GM12891 (cell line): ENCODE results near the gene DPM2.

Source experiments
- DNase-seq: peaks from one replicate; pipeline ENCODE4 v3.0.0; 2011; ENCODE audit warnings: low spot score; ENCODE audit not compliant: insufficient read length
- FAIRE-seq: peaks from 2 replicates; lab custom pipeline; 2011; peaks lifted over from hg19 to GRCh38; lab: Jason Lieb, UNC
- PAX5 ChIP-seq: IDR thresholded peaks from 2 replicates; pipeline ENCODE4 v1.6.1; 2011; ENCODE audit warnings: low read length, moderate library complexity, mild to moderate bottlenecking; ENCODE audit not compliant: insufficient read depth, severe bottlenecking
- POLR2A ChIP-seq: IDR thresholded peaks from 2 replicates; pipeline ENCODE4 v1.6.1; 2011; ENCODE audit warnings: low read depth, low read length, control low read depth
- POLR2AphosphoS5 ChIP-seq: IDR thresholded peaks from 2 replicates; pipeline ENCODE4 v1.6.1; 2011; ENCODE audit warnings: low read depth, low read length, control low read depth
- POU2F2 ChIP-seq: IDR thresholded peaks from 2 replicates; pipeline ENCODE4 v1.6.1; 2011; ENCODE audit warnings: low read depth, mild to moderate bottlenecking, control low read depth, low read length, moderate library complexity
- SPI1 ChIP-seq: IDR thresholded peaks from 2 replicates; pipeline ENCODE4 v1.6.1; 2011; ENCODE audit warnings: low read depth, low read length, control low read depth
- TAF1 ChIP-seq: IDR thresholded peaks from 2 replicates; pipeline ENCODE4 v1.6.1; 2011; ENCODE audit warnings: low read depth, low read length, control low read depth

DPM2 gene

GRCh38 chr9:127930231-127931091, 7.2 kb downstream of the DPM2 start, which contains the start of gene PIP5KL1:
TSS of gene PIP5KL1 (minus strand) at chr9:127930777. CDS start at chr9:127930752, 25 bp downstream.
- FAIRE-seq (peak; percentile 87), DNase-seq (peak; percentile 96)
- TF ChIP-seq POU2F2 (no peak), POLR2A (no peak), TAF1 (no peak), POLR2AphosphoS5 (no peak), PAX5 (no peak), SPI1 (no peak)

GRCh38 chr9:127929625-127929979, 8.1 kb downstream of the DPM2 start:
- FAIRE-seq (no peak), DNase-seq (no peak)
- TF ChIP-seq TAF1 (no peak), POLR2AphosphoS5 (no peak), POU2F2 (no peak), POLR2A (no peak), PAX5 (no peak), SPI1 (no peak)

DNA sequence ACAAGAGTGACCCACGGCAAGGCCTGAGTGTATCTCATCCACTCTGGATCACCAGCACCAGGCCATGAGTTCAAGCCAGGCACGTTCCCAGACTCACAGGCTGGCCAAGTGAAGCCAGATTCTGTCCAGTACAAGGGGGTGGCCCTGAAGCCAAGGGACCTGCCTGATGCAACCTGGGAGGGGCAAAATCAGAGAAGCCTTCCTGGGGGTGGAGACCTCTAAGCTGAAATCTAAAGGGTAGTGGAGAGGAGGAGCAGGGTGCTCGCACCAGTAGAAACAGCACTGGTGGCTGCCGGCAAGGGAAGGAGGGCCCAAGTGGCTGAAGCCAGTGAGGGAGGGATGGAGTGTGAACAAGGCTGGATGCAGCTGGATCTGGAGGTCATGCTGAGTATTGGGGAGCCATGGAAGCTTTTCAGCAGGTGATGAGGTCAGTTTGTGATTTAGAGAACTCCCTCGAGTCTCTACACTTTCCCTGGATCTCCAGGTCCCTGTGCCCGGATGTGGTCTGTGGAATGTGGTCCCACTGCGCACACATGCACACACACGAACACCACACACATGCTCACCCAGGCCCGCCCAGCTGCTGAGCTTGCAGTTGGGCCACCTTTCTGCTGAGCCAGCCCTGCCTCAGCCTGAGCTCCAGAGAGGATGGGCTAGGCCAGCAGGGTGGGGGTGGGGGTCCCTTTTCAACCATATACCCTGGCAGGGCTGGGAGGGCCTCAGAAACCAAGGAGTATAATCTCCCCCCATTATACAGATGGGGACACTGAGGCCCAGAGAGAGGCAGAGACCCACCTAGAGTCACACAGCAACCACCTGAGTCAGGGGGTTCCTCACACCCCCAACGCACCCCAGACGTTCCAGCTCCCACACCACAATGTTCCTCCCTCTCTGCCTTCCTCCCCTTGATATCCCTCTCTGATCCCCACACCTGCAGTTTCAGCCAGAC, 8.7 kb downstream of the DPM2 start:
- DNase-seq (no peak), FAIRE-seq (no peak)
- no peak for TF ChIP-seq SPI1
- TF ChIP-seq POU2F2, result no peak
- TF ChIP-seq POLR2AphosphoS5, result no peak
- no peak for TF ChIP-seq TAF1
- TF ChIP-seq PAX5, result no peak
- TF ChIP-seq POLR2A, result no peak

DNA sequence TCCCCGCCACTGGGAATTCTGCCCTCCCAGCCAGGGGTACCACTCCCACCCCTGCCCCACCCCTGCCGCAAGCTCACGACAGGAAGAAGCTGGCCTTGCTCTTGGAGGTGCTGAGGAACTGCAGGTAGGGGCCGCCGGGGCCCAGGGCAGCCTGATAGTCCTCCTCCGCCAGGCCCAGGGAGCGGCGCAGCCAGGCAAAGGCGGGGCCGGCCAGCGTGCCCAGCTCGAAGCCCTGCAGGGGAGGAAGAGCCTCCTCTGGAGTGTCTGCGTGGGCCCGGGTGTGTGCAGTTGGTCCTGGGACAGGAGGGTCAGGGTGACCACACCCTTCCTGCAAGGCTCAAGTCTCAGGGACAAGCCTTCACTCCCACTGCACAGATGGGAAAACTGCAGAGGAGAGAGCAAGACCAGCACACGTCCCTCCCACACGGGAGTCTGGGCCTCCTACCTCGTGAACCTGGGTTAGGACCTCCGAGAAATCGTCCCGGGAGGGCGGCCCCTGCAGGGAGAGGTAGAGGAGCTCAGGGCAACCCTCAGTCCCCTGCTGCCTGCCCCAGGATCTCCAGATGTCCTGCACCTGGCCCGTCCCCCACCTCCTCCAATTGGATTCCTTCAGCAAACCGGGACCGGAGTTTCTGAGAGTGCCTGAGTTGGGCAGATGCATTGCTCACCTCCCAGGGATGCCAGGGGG, 9.5 kb downstream of the DPM2 start:
- DNase-seq, result no peak
- no peak for TF ChIP-seq TAF1
- TF ChIP-seq PAX5, result no peak
- TF ChIP-seq POLR2A, result no peak
- no peak for TF ChIP-seq POLR2AphosphoS5
- no peak for TF ChIP-seq SPI1
- no peak for TF ChIP-seq POU2F2
- FAIRE-seq, result no peak

- DNase-seq (no peak), FAIRE-seq (no peak)
- TF ChIP-seq POLR2A (no peak), PAX5 (no peak), TAF1 (no peak), SPI1 (no peak), POLR2AphosphoS5 (no peak), POU2F2 (no peak)
Measured at GRCh38 chr9:127927201-127927987, 10.3 kb downstream of the DPM2 start.

DNA sequence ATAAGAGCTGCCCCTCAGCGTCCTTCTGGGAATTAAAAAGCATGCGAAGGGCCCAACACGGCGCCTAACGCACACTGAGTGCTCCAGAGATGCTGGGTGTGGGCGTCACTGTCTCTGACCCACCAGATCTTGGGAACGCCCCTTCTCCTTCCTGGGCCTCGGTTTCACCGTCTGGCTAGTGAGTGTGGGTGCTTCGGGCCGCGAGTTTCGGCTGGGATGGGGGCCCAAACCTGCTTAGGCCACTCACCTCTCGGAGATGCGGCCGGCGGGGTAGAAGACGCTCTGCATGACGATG, 10.8 kb downstream of the DPM2 start:
- DNase-seq, result no peak
- FAIRE-seq, result peak; percentile 5
- no peak for TF ChIP-seq POU2F2
- TF ChIP-seq SPI1, result no peak
- no peak for TF ChIP-seq POLR2A
- TF ChIP-seq PAX5, result no peak
- TF ChIP-seq TAF1, result no peak
- no peak for TF ChIP-seq POLR2AphosphoS5

DNA sequence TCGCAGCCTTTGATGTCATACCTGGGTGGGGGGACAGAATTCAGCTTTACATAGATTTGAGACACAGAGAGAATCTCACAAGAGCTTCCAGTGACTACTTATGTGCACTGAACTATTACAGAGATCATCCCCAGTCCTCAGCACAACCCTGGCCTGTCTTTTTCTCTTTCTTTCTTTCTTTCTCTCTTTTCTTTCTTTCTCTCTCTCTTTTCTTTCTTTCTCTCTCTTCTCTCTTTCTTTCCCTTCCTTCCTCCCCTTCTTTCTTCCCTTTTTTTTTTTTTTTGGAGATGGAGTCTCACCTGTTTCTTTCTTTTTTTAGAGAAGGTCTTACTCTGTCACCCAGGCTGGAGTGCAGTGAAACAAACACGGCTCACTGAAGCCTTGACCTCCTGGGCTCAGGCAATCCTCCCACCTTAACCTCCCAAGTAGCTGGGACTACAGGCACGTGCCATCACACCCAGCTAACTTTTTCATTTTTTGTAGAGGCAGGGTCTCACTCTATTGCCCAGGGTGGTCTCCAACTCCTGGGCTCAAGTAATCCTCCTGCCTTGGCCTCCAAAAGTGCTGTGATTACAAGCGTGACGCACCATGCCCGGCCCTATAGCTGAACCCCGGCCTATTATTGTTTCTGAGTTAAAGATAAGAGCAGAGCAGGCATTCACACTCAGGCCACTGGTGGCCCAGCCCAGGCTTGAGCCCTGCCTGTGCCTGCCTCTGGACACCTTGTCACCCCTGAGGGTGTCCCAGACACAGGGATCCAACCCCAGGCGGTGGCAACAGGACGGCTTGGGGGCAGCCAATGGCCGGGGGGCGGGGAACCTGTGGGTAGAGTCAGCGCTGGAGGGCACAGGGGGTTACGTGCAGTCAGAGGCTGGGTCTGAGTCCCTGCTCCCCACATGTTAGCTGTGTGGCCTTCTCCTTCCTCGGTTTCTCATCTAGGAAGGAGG, 11.4 kb downstream of the DPM2 start:
- no peak for FAIRE-seq
- no peak for DNase-seq
- TF ChIP-seq POLR2AphosphoS5 (no peak), POU2F2 (no peak), SPI1 (no peak), TAF1 (no peak), POLR2A (no peak), PAX5 (no peak)

DNA sequence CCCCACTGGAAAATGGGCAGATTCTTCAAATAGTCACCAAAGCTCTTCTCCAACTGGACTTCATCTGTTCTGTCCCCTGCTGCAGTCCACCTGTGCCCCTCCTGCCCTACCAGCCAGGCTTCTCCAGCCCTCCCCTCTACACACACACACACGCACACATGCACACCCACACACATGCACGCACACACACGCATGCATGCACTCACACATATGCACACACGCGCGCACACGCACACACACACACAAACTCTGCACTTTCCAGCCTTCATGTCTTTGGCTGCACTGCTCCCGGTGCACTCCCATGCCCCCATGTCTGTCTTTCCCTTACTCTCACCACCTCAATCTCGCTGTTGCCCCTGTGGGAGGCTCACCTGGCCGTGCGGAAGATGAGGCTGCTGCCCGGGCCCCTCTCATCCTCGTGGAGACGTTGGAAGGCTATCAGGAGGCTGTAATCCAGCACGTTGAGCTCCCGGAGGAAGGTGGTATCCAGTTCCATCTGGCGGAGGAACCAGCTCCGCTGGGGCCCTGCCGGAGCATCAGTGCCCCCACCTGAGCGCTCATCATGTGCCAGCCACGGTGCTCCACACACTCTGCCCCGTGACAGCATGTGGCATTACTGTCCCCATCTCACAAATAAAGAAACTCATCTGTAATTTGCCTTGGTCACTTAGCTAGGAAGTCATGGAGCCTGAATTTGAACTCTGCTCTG, 12.8 kb downstream of the DPM2 start:
- peak; percentile 20 for FAIRE-seq
- no peak for TF ChIP-seq TAF1
- TF ChIP-seq PAX5, result no peak
- no peak for TF ChIP-seq SPI1
- no peak for TF ChIP-seq POLR2AphosphoS5
- TF ChIP-seq POU2F2, result no peak
- no peak for TF ChIP-seq POLR2A
- no peak for DNase-seq
